ENCODE measurements around the gene IRGC.

IRGC gene

GRCh38 chr19:43691755-43692154 is 24.1 kb upstream of the IRGC start:
- DNase-seq (ENCODE audit: low spot score): no peak

GRCh38 chr19:43692385-43692784 is 23.5 kb upstream of the IRGC start:
- DNase-seq (ENCODE audit: low spot score): no peak

- no peak for DNase-seq (ENCODE audit: low spot score)
Observed at GRCh38 chr19:43692877-43693276, 23.0 kb upstream of the IRGC start.

GRCh38 chr19:43694553-43694952 is 21.3 kb upstream of the IRGC start:
- DNase-seq (ENCODE audit: low spot score): no peak

GRCh38 chr19:43695985-43696704 is 19.7 kb upstream of the IRGC start:
- no peak for DNase-seq (ENCODE audit: low spot score)

GRCh38 chr19:43697295-43697694 is 18.6 kb upstream of the IRGC start:
- no peak for DNase-seq (ENCODE audit: low spot score)

- DNase-seq (ENCODE audit: low spot score): no peak
Observed at GRCh38 chr19:43699506-43700394, 16.1 kb upstream of the IRGC start.

GRCh38 chr19:43700395-43701000 is 15.4 kb upstream of the IRGC start:
- peak; percentile 3 for DNase-seq (ENCODE audit: low spot score)

- no peak for DNase-seq (ENCODE audit: low spot score)
Observed at GRCh38 chr19:43704002-43704705, 11.7 kb upstream of the IRGC start.

GRCh38 chr19:43705729-43706128 is 10.1 kb upstream of the IRGC start:
- no peak for DNase-seq (ENCODE audit: low spot score)

GRCh38 chr19:43707158-43707712 is 8.6 kb upstream of the IRGC start:
- DNase-seq (ENCODE audit: low spot score): no peak

GRCh38 chr19:43708716-43709115 is 7.2 kb upstream of the IRGC start:
- no peak for DNase-seq (ENCODE audit: low spot score)

- DNase-seq (ENCODE audit: low spot score): no peak
Observed at GRCh38 chr19:43711751-43712355, 4.0 kb upstream of the IRGC start.

GRCh38 chr19:43713208-43713607 is 2.7 kb upstream of the IRGC start:
- DNase-seq (ENCODE audit: low spot score): no peak

GRCh38 chr19:43718627-43719377 is 2.9 kb downstream of the IRGC start:
- no peak for DNase-seq (ENCODE audit: low spot score)

- no peak for DNase-seq (ENCODE audit: low spot score)
Observed at GRCh38 chr19:43719378-43719868, 3.5 kb downstream of the IRGC start.

GRCh38 chr19:43719918-43720317 is 4.0 kb downstream of the IRGC start:
- no peak for DNase-seq (ENCODE audit: low spot score)

- no peak for DNase-seq (ENCODE audit: low spot score)
Observed at GRCh38 chr19:43720936-43721335, 5.1 kb downstream of the IRGC start.

- DNase-seq (ENCODE audit: low spot score): no peak
Observed at GRCh38 chr19:43721469-43722048, 5.7 kb downstream of the IRGC start.

GRCh38 chr19:43723588-43723987 is 7.7 kb downstream of the IRGC start:
- no peak for DNase-seq (ENCODE audit: low spot score)
